IPS DF 6.9 (cell line): ENCODE data around the gene CCDC91.
"Not testable (repeated sequence)": the region's sequence is repeated elsewhere in the genome, so short reads cannot be mapped to it uniquely, and the experiment has no call there.

Source experiments
- DNase-seq: peaks from one replicate; pipeline ENCODE4 v3.0.0-alpha.2; 2013; ENCODE audit warnings: low read depth, low spot score
- H3K27ac ChIP-seq: one replicate; pipeline ENCODE4 v1.5.1; 2013; ENCODE audit warnings: low read length, control low read depth
- H3K27me3 ChIP-seq: 2 replicates; pipeline ENCODE4 v1.6.1; 2013; ENCODE audit warnings: mild to moderate bottlenecking, low read length; ENCODE audit not compliant: control insufficient read depth, insufficient read depth
- H3K36me3 ChIP-seq: 2 replicates; pipeline ENCODE4 v1.6.1; 2013; ENCODE audit warnings: low read length; ENCODE audit not compliant: control insufficient read depth, insufficient read depth
- H3K4me1 ChIP-seq: 2 replicates; pipeline ENCODE4 v1.6.1; 2013; ENCODE audit warnings: low read length; ENCODE audit not compliant: control insufficient read depth, insufficient read depth
- H3K4me3 ChIP-seq: 2 replicates; pipeline ENCODE4 v1.5.1; 2013; ENCODE audit warnings: mild to moderate bottlenecking, low read length
- H3K9me3 ChIP-seq: 2 replicates; pipeline ENCODE4 v1.6.1; 2013; ENCODE audit warnings: low read length, inconsistent platforms; ENCODE audit not compliant: control insufficient read depth, insufficient read depth
- WGBS: extraction: QIAGEN DNeasy Blood & Tissue Kit; methylation state at CpG from one replicate; pipeline ENCODE4 v1.1.7; 2013; ENCODE audit warnings: mixed read lengths, missing lambda C conversion rate; ENCODE audit not compliant: insufficient read length, insufficient coverage; 5-methylcytosine and 5-hydroxymethylcytosine counted together

CCDC91 gene

DNA sequence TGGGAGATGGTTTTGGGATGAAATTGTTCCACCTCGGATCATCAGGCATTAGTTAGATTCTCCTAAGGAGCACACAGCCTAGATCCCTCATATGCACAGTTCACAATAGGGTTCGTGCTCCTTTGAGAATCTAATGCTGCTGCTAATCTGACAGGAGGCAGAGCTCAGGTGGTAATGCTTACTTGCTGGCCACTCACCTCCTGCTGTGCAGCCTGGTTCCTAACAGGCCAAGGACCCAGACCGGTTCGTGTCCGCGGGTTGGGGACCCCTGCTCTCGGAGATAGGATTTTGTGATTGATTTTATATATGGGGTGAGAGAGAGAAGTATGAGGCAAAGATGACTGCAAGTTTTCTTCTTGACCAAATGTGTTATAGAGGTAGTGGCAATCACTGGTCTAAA, 57.5 kb downstream of the CCDC91 start:
- WGBS = no CpG with 5 or more reads among the region's 7 CpGs

DNA sequence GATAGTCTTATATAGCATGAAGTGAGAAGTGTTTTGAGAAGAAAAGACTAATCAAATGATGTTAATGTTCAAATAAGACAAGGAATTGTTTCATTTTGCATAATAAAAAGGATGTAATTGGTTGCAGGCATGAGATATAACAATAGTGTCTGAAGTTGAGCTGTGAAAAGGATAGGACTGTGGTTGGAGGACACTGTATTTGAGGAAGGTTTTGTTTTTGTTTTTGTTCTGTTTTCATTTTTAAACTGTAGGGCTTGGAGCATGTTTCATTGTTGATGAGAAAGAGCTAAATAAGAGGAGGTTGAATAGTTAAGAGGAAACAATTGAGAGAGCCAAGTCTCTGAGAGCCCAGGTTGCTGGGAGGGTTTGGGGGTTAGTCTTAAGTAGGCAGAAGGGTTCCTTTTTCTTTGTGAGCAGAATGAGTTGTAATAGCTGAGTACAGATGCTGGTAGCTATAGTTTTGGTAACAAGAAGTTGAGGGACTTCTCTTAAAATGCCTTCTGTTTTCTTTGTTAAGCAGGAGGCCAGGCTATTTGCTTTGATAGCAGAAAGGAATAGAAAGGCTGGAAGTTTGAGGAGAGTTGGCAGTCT, 58.4 kb downstream of the CCDC91 start:
- Histone ChIP-seq H3K4me3 (no peak overlapping the region), H3K4me1 (no peaks in the 10 kb centered on the region; the same call in 1 of the 2 replicates), H3K9me3 (no peaks in the 10 kb centered on the region), H3K27ac (no peak overlapping the region), H3K27me3 (no peaks in the 10 kb centered on the region), H3K36me3 (no peaks in the 10 kb centered on the region)
- no peak for DNase-seq

More for the DNA sequence above, 57.5 kb downstream of the CCDC91 start:
- Histone ChIP-seq H3K4me1 (no peaks in the 10 kb centered on the region; the same call in 1 of the 2 replicates), H3K27ac (no peak overlapping the region), H3K36me3 (no peaks in the 10 kb centered on the region), H3K9me3 (no peaks in the 10 kb centered on the region), H3K27me3 (no peaks in the 10 kb centered on the region), H3K4me3 (no peak overlapping the region)
- DNase-seq = no peak

DNA sequence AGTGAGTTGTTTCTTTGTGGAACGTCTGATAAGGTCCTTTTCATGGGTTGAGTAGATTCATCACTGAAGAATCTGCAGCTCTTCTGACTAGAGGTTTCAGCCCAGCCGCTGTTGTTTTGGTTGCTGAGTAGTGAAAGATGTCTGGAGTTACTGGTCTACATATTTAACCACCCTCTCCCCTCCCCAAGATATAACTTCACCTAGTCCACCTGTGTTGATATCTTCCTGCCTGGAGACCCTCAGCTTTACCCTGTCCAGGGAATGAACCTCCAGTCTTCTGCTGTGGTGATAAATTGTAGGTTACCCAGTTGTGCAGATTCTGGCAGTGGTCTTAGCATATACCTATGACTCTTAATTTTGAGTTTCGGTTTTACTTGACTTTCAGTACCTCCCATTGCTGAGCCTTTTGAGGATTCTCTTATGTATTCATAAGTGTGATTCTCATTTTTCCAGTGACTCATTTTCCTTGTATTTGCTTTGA, 62.9 kb downstream of the CCDC91 start:
- Histone ChIP-seq H3K36me3 (no peaks in the 10 kb centered on the region), H3K4me1 (no peaks in the 10 kb centered on the region; the same call in 1 of the 2 replicates), H3K27ac (no peak overlapping the region), H3K4me3 (no peak overlapping the region), H3K27me3 (no peaks in the 10 kb centered on the region), H3K9me3 (no peaks in the 10 kb centered on the region)
- no CpG with 5 or more reads among the region's 3 CpGs for WGBS
- DNase-seq = no peak

DNA sequence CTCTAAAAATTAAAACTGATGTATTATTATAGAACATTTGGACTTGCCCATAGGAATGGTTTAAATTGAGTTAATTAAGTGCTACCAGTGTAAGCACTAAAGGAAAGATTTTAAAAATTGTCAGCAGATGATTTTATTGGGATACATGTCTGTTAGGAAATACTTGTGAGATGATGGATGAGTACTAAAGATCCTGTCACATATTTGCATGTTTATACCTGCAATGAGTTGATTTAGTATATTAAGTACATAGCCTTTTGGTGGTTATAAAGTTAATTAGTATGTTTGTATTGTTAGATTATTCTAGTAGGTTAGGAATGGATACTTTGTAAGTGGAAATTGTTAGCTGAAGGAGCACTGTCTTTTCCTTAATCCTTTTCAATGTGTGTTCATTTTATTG, 67.2 kb downstream of the CCDC91 start:
- no peak overlapping the region for H3K27ac ChIP-seq
- DNase-seq = no peak
- H3K36me3 ChIP-seq = no peaks in the 10 kb centered on the region
- H3K9me3 ChIP-seq = no peaks in the 10 kb centered on the region
- H3K27me3 ChIP-seq = no peaks in the 10 kb centered on the region
- H3K4me1 ChIP-seq = no peaks in the 10 kb centered on the region
- no peak overlapping the region for H3K4me3 ChIP-seq

DNA sequence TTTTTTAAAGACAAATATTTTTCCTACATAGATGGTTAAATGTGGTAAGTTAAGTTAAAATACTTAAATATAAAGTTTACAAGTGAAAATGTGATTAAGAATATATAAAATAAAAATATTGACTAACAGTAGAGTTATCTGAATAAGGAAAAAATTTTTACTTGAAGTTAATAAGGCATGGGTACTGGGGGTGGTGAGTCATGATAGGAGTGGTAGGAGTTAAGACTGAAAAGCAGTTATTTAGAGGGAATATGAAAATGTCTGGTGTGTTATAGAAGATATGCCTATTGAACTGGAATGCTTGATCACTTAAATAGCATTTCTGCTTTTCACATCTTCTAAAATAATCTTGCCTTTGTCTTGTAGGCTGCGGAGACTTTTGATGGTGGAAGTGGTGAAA, 68.7 kb downstream of the CCDC91 start:
- no peaks in the 10 kb centered on the region for H3K27me3 ChIP-seq
- no peaks in the 10 kb centered on the region for H3K4me1 ChIP-seq
- H3K36me3 ChIP-seq = no peaks in the 10 kb centered on the region
- H3K27ac ChIP-seq = no peak overlapping the region
- no CpG with 5 or more reads among the region's 1 CpG for WGBS
- H3K4me3 ChIP-seq = no peak overlapping the region
- no peaks in the 10 kb centered on the region for H3K9me3 ChIP-seq
- DNase-seq = no peak

DNA sequence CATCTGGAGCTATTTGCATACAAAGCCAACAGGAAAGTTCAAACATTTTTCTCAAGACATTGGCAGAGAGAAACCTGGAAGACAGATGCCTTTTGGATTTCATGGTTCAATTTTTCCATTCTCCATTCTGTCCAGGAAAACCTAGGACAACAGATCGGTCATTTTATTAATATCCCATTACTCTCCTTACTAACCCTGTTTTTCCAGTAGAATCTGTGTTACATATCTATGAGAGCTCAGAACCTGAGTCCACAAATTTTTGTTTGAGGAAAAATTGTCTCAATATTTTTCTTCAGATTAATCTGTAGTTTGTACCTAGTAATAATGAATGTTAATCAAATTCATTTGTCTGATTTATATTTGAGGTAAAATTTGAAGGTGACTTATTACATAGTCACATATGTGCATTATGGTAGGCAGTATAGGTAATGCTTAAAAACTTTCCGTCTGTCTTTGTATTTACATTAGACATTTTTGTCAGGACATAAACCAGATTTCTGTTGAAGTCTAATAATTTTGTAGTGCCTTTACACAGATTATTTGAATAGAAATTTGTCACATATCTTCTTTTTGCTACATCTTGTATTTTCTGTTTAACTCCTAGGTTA, 75.3 kb downstream of the CCDC91 start:
- Histone ChIP-seq H3K4me1 (no peaks in the 10 kb centered on the region), H3K9me3 (no peaks in the 10 kb centered on the region), H3K4me3 (no peak overlapping the region), H3K27me3 (no peaks in the 10 kb centered on the region), H3K27ac (no peak overlapping the region), H3K36me3 (no peaks in the 10 kb centered on the region)
- no CpG with 5 or more reads among the region's 2 CpGs for WGBS
- DNase-seq = no peak

DNA sequence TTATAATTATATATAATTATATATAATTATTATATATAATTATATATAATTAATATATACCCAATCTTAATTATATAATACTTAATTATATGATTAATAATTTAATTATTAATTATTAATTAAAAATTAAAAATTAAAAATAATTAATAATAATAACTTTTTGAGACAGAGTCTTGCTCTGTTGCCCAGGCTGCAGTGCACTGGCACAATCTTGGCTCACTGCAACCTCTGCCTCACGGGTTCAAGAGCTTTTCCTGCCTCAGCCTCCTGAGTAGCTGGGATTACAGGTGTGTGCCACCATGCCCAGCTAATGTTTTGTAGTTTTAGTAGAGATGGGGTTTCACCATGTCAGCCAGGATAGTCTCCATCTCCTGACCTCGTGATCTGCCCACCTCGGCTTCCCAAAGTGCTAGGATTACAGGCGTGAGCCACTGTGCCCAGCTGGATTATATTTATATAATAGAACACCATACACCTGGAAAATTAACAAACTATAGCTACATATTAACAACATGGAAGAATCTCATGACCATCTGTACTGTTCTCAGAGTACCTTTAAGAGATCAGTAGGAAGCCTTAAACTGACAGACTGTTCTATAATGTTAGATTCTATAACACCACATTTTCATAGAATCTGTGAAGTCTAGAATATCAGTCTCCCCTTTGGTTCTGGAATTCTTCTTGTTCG, 77.8 kb downstream of the CCDC91 start:
- not testable (repeated sequence) for H3K27ac ChIP-seq, H3K4me1 ChIP-seq, H3K36me3 ChIP-seq, H3K27me3 ChIP-seq, H3K4me3 ChIP-seq, DNase-seq, H3K9me3 ChIP-seq
- WGBS = no CpG with 5 or more reads among the region's 5 CpGs

DNA sequence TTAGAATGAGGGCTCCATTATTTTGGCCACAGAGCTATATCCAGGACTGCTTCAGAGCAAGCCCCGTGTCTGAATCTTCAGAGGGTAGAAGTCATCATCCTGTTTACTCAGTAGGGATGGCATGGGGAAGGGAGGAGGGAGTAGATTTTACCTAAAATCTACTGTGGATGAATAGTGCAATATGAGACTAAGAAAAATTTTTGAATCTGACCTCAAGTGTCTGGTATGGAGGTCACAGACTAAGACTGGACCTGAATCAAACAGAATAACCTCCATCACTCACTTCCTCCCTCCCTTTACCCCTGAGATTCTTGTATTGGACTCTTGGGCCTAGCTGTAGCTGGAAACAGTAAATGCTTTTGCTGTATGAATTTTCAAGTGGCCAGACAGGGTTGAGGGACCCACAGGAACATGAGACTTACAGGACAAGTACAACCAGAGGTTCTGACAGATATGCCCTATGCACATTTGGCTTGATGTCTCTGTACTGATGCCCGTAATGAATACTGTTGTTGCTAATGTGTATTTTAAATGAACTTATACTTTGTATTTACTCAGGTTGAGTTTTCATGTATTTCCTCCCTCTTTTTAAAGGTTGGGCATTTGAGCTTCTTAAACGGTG, 78.5 kb downstream of the CCDC91 start:
- H3K4me3 ChIP-seq = no peak overlapping the region
- no peaks in the 10 kb centered on the region for H3K27me3 ChIP-seq
- H3K9me3 ChIP-seq = no peaks in the 10 kb centered on the region
- no CpG with 5 or more reads among the region's 3 CpGs for WGBS
- no peaks in the 10 kb centered on the region for H3K4me1 ChIP-seq
- no peaks in the 10 kb centered on the region for H3K36me3 ChIP-seq
- DNase-seq = no peak
- H3K27ac ChIP-seq = no peak overlapping the region

DNA sequence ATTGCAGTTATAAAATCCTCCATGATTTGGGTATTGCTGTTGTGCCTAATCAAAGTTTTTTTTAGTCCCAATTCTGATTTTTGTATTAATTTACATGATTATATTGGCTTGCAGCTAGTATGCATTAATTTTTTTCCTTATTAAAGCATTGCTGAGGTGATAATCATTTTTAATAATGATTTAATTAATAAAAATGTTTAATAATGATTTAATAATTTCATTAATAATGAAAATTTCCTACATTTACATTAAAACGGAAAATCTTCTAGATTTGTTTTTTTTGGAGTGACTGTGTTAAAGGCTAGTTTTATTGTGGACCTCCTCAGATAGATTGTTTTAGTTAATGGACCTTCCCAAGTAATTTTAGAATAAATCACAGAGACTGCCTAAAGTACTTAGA, 79.6 kb downstream of the CCDC91 start:
- Histone ChIP-seq H3K36me3 (no peaks in the 10 kb centered on the region), H3K9me3 (no peaks in the 10 kb centered on the region), H3K4me3 (no peak overlapping the region), H3K27ac (no peak overlapping the region), H3K4me1 (no peaks in the 10 kb centered on the region), H3K27me3 (no peaks in the 10 kb centered on the region)
- no peak for DNase-seq
- no CpG with 5 or more reads among the region's 1 CpG for WGBS

DNA sequence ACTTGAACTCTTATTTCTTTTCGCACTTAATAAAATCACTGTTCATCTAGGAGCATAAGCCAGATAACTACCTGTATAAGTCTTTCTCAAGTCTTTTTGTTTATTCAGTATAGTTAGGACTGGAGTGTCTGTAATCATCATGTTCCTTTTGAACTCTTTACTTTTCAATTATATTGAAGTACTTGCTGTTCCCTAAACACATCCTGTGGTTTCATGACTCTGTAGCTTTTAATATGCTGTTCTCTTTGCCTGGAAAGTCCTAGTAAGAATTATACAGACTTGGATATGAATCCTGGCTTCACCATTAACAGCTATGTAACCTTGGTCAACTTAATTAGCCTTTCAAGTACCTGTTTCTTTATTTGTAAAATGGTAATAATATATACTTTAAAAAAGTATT, 88.2 kb downstream of the CCDC91 start:
- H3K4me3 ChIP-seq = no peak overlapping the region
- WGBS = 100% methylated on average over 1 of the region's 1 CpG

More for the DNA sequence above, 88.2 kb downstream of the CCDC91 start:
- Histone ChIP-seq H3K9me3 (no peaks in the 10 kb centered on the region), H3K27me3 (no peaks in the 10 kb centered on the region), H3K36me3 (no peaks in the 10 kb centered on the region), H3K4me1 (no peaks in the 10 kb centered on the region), H3K27ac (no peak overlapping the region)
- DNase-seq = no peak
